Bronchial epithelial cell (primary cell): Measurements from ENCODE around the gene PDZD11. TPM values are rescaled to one million over a fixed set of nuclear protein-coding genes. Genes with fewer than 3 reads are reported as not detected.
A peak's percentile ranks its signal among the peaks of the same experiment; 100 is the strongest.
"Not testable (repeated sequence)": the region's sequence is repeated elsewhere in the genome, so short reads cannot be mapped to it uniquely, and the experiment has no call there.

Source experiments
- DNase-seq: peaks from one replicate; pipeline ENCODE4 v3.0.0-alpha.2; 2010; ENCODE audit warnings: low read depth
- FAIRE-seq: peaks from 2 replicates; lab custom pipeline; 2011; peaks lifted over from hg19 to GRCh38; lab: Jason Lieb, UNC
- H3K27me3 ChIP-seq: 2 replicates; pipeline ENCODE4 v1.5.1; 2011; ENCODE audit warnings: low read length; ENCODE audit not compliant: control insufficient read depth, insufficient read depth
- H3K36me3 ChIP-seq: 2 replicates; pipeline ENCODE4 v1.5.1; 2011; ENCODE audit warnings: low read length; ENCODE audit not compliant: control insufficient read depth, insufficient read depth
- H3K4me3 ChIP-seq: 2 replicates; pipeline ENCODE4 v1.5.1; 2011; ENCODE audit warnings: mild to moderate bottlenecking, low read depth, low read length, control low read depth
- CTCF ChIP-seq: IDR thresholded peaks from 2 replicates; pipeline ENCODE4 v1.5.1; 2011; ENCODE audit warnings: mild to moderate bottlenecking, moderate library complexity, low read length, control low read depth, inconsistent platforms; ENCODE audit not compliant: insufficient read depth, severe bottlenecking
- total RNA-seq: library from RNA; depleted of rRNA; stranded (reverse); fragments of >200 nt; gene quantifications from 2 replicates; pipeline ENCODE4 v1.2.1, GENCODE V29; 2014

Gene PDZD11
- total RNA-seq, 1 donor from 2014 or later: 18.7 TPM

- DNase-seq: no peak
- no peak for TF ChIP-seq CTCF
- Histone ChIP-seq H3K36me3 (no peaks in the 10 kb centered on the region), H3K4me3 (no peak overlapping the region), H3K27me3 (no peaks in the 10 kb centered on the region)
- FAIRE-seq: no peak
Measured at GRCh38 chrX:70254063-70254400, 35.7 kb downstream of the PDZD11 start.

- FAIRE-seq: no peak
- Histone ChIP-seq H3K36me3 (no peaks in the 10 kb centered on the region), H3K27me3 (no peaks in the 10 kb centered on the region), H3K4me3 (no peak overlapping the region)
- TF ChIP-seq CTCF: no peak
- peak; percentile 78 for DNase-seq
Measured at GRCh38 chrX:70253377-70254062, 36.2 kb downstream of the PDZD11 start.

- no peaks in the 10 kb centered on the region for H3K36me3 ChIP-seq
- no peak for FAIRE-seq
- TF ChIP-seq CTCF: no peak
Measured at GRCh38 chrX:70252491-70252890, 37.2 kb downstream of the PDZD11 start.

GRCh38 chrX:70247252-70247651 is 42.5 kb downstream of the PDZD11 start:
- DNase-seq (no peak), FAIRE-seq (no peak)
- H3K4me3 ChIP-seq: no peak overlapping the region
- no peak for TF ChIP-seq CTCF
- H3K36me3 ChIP-seq: no peaks in the 10 kb centered on the region
- H3K27me3 ChIP-seq: no peaks in the 10 kb centered on the region

More at GRCh38 chrX:70252491-70252890, 37.2 kb downstream of the PDZD11 start:
- no peak for DNase-seq
- Histone ChIP-seq H3K4me3 (no peak overlapping the region), H3K27me3 (no peaks in the 10 kb centered on the region)

GRCh38 chrX:70244881-70245280 is 44.8 kb downstream of the PDZD11 start:
- FAIRE-seq (no peak), DNase-seq (no peak)
- no peak for TF ChIP-seq CTCF

GRCh38 chrX:70243601-70244000 is 46.1 kb downstream of the PDZD11 start:
- H3K4me3 ChIP-seq, H3K36me3 ChIP-seq, H3K27me3 ChIP-seq, FAIRE-seq: not testable (repeated sequence)
- DNase-seq: peak; percentile 39

More at GRCh38 chrX:70244881-70245280, 44.8 kb downstream of the PDZD11 start:
- no peak overlapping the region for H3K4me3 ChIP-seq
- no peaks in the 10 kb centered on the region for H3K36me3 ChIP-seq
- no peaks in the 10 kb centered on the region for H3K27me3 ChIP-seq
